DMS153 treated with DMSO at 0.1 percent for 48 hours (cell line): Measurements from ENCODE around the gene LIF.
"Not testable (repeated sequence)": the region's sequence is repeated elsewhere in the genome, so short reads cannot be mapped to it uniquely, and the experiment has no call there.

Experiments
- DNase-seq: peaks from one replicate; lab custom pipeline; 2025; ENCODE audit not compliant: unreplicated experiment; lab: John Stamatoyannopoulos, UW

The LIF gene

GRCh38 chr22:30228509-30229359 lies 17.8 kb downstream of the LIF start:
- DNase-seq: no peak

GRCh38 chr22:30227438-30228228 lies 18.9 kb downstream of the LIF start:
- no peak for DNase-seq

DNA sequence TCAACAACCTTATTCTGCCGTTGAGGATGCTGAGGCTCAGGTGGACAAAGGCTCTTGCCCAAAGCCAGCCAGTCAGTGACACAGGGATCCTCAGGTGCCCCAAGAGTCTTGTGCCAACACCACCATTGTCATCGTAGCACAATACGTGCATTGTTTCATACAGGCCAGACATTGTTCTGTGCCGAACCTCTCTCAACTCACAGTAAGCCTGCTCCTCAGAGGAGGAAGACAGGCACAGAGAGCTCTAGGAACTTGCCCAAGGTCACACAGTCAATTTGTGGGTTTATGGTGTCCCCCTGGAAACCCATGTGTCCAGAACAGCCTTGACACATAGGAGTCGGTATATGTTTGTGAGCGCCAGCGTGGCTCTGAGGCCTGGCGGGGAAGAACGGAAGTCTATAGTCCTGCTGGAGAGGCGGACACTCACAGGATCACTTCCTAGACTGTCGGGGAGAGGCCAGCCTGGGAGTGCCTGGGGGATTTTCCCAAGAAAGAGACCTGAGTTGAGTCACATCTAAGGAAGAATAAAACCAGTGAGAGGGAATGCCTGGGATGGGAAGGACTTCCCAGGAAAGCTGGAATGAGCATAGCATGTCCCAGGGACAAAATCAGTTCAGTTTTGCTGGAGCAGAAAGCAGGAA lies 20.2 kb downstream of the LIF start:
- DNase-seq: no peak

- no peak for DNase-seq
Measured at GRCh38 chr22:30225220-30225927, 21.2 kb downstream of the LIF start.

DNA sequence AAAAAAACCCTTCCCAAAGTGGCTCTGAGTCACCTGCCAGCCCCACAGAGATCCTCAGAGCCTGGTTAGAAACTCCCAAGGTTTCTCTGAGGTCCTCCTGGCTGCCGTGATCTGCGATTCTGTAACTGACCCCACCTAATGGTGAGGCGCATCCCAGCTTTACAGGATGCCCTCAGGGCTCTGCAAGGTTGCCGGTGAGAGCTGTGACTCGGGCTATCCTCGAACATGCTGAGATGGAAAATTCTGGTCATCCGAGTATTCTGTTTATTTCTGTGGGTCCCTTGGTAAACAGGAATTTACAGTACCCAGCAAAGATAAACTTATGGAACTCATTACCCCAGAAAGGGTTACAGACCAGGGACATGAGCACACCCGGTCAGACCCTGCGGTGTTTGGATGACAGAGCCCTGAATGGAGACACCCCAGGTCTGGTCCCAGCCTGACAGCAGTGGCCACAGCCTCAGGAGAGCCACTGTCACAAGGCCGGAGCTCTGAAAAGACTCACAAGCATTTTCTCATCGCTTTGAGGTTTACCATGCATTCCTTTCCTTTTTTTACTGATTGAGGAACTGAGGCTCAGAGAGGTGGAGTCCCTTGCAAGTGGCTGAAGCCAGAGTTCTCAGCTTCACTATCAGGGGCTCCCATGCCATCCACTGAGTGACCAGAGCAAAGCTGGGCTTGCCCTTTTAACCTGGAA lies 22.2 kb downstream of the LIF start:
- no peak for DNase-seq

GRCh38 chr22:30223303-30223702 lies 23.3 kb downstream of the LIF start:
- DNase-seq: no peak

GRCh38 chr22:30222321-30222720 lies 24.2 kb downstream of the LIF start:
- no peak for DNase-seq

GRCh38 chr22:30221121-30221992 lies 25.2 kb downstream of the LIF start:
- DNase-seq: no peak

DNA sequence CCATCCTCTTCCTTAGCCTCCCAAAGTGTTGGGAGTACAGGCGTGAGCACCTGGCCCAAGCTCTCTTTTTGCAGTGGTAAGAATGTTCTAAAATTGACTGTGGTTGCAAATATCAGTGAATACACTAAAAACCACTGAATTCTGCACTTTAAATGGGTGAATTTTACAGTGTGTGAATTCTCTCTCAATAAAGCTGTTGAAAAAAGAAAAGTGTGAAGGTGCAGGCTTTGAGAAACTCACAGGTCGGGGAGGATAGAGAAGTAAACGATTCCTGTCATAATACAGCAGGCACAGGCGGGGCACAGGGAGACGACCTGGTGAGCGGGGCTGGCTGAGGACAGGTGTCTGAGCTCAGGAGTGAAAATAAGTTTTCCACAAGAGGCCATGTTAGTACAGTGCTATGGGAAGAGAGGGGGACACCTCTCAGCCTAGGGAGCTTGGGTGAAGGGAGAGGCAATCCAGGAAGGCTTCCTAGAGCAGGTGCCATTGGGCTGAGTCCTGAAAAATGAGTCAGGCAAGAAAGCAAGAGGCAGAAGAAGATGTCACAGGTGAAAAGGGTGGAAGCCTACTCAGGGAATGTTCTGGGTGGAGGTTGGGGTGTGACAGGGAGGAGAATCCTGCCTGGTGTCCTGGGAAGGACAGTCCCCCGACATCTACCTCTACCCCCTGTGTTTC lies 26.1 kb downstream of the LIF start:
- no peak for DNase-seq

DNA sequence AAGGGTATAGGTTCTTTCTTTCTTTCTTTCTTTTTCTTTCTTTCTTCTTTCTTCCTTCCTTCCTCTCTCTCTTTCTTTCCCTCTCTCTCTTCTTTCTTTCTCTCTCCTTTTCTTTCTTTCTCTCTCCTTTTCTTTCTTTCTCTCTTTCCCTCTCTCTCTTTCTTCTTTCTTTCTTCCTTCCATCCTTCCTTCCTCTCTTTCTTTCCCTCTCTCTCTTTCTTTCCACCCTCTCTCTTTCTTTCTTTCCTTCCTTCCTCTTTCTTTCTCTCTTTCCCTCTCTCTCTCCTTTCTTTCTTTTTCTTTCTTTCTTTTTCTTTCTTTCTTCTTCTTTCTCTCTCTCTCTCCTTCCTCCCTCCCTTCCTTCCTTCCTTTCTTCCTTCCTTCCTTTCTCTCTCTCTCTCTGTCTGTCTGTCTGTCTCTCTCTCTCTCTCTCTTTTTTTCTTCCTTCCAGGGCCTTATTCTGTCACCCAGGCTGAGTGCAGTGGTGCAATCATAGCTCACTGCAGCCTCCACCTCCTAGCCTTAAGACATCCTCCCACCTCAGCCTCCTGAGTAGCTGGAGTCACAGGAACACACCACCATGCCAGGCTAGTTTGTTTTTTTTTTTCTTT lies 26.8 kb downstream of the LIF start:
- no peak for DNase-seq

GRCh38 chr22:30219049-30219654 lies 27.4 kb downstream of the LIF start:
- no peak for DNase-seq

GRCh38 chr22:30217698-30218560 lies 28.6 kb downstream of the LIF start:
- no peak for DNase-seq

GRCh38 chr22:30216710-30217109 lies 29.8 kb downstream of the LIF start:
- DNase-seq: no peak

DNA sequence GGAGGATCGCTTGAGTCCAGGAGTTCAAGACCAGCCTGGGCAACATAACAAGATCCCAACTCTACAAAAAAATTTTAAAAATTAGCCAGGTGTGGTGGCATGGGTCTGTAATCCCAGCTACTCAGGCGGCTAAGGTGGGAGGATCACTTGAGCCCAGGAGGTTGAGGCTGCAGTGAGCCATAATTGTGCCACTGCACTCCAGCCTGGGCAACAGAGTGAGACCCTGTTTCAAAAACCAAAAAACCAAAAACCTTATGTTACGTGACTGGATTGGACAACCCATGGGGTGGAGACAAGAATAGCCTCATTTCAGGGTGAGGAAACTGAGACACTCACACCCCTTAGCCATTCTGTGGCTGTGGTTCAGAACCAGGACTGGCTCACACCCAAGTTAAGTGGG lies 30.3 kb downstream of the LIF start:
- not testable (repeated sequence) for DNase-seq

GRCh38 chr22:30214703-30215407 lies 31.7 kb downstream of the LIF start:
- no peak for DNase-seq

GRCh38 chr22:30212996-30213441 lies 33.5 kb downstream of the LIF start:
- no peak for DNase-seq
